ENCODE results near the gene RNF32.

Gene RNF32

DNA sequence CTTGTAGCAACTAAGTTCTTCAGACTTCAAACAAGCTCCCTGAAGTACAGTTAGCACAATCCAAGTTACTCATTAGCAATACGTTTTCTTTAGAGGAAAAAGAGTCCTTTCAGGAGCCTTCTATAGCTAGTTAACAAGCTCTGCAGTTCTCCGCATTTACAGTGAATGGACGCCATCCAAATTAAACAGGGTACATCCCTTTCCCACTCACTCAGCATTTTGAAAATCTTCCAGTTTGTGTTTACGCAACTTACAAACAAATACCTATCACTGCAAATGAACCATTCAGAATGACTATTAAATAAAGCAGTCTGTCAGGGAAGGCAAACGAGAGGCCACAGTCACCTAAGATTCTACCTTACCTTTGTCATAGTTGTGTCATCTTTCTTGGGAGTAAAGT lies 84.5 kb downstream of the RNF32 start:
- H3K36me3 ChIP-seq (ENCODE audit: insufficient read depth, low read depth, low read length), result no peaks in the 10 kb centered on the region
- H3K9ac ChIP-seq (ENCODE audit: low read depth, low read length), result no peak overlapping the region
- no peaks in the 10 kb centered on the region for H3K27me3 ChIP-seq (ENCODE audit: insufficient read depth, low read length)
- no peak overlapping the region for H3K4me3 ChIP-seq (ENCODE audit: low read length)
- H3K9me3 ChIP-seq (ENCODE audit: insufficient read depth, low read depth, low read length), result no peaks in the 10 kb centered on the region
- H3K4me1 ChIP-seq (ENCODE audit: insufficient read depth, low read length), result no peaks in the 10 kb centered on the region
- no peak overlapping the region for H3K27ac ChIP-seq (ENCODE audit: low read length)

DNA sequence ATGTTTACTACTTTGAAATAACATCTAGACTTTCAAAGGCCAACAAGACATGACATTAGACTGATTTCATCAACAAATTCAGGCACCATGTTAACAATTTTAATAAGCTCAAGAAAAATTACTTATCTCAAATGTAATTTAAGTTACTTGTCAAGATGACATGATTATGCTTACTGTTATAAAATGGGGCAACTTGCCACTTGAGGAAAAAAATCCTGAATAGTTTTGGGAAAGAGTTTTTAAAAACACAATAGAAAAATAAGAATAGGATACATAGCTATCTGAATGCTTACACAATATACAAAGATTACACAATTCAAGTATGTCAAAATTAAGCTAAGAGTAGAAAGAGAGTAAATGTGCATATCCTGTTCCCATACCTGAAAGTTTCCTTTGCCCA lies 85.4 kb downstream of the RNF32 start:
- H3K36me3 ChIP-seq (ENCODE audit: insufficient read depth, low read depth, low read length), result no peaks in the 10 kb centered on the region
- no peaks in the 10 kb centered on the region for H3K27me3 ChIP-seq (ENCODE audit: insufficient read depth, low read length)
- H3K4me1 ChIP-seq (ENCODE audit: insufficient read depth, low read length), result no peaks in the 10 kb centered on the region
- no peak overlapping the region for H3K27ac ChIP-seq (ENCODE audit: low read length)
- no peak overlapping the region for H3K9ac ChIP-seq (ENCODE audit: low read depth, low read length)
- H3K4me3 ChIP-seq (ENCODE audit: low read length), result no peak overlapping the region
- H3K9me3 ChIP-seq (ENCODE audit: insufficient read depth, low read depth, low read length), result no peaks in the 10 kb centered on the region

All from iPS-20b (cell line).